ENCODE results near the gene CCDC110.

GRCh38 chr4:185435466-185435865 lies 36.1 kb downstream of the CCDC110 start:
- TF ChIP-seq POLR2AphosphoS5 (IDR thresholded peaks at IDR 0.05) (no peak), POLR2A (IDR thresholded peaks at IDR 0.05) (no peak), CTCF (IDR thresholded peaks at IDR 0.05) (no peak)

Measured in prostate gland (tissue), 2 donors.